ENCODE data around the gene MIS12. TPM values are rescaled to one million over a fixed set of nuclear protein-coding genes. Genes with fewer than 3 reads are reported as not detected.

The MIS12 gene
- total RNA-seq, 1 experiment from 2014 or later = 13.6 TPM

- no peaks in the 10 kb centered on the region for H3K27me3 Mint-ChIP-seq (ENCODE audit: unreplicated experiment)
- no peak overlapping the region for H3K4me3 Mint-ChIP-seq (ENCODE audit: low read depth, unreplicated experiment)
- no TSS peak for BruUV-seq (replicated peaks)
- CTCF ChIA-PET = no interaction called here
- no peaks in the 10 kb centered on the region for H3K9me3 Mint-ChIP-seq (ENCODE audit: low read depth, unreplicated experiment)
- intact Hi-C loops (cut with micrococcal nuclease; ENCODE audit: unreplicated experiment) = no loop called here
- no peak for DNase-seq
- H3K4me1 Mint-ChIP-seq (ENCODE audit: low read depth, unreplicated experiment) = peaks cover 7% of the 10 kb centered on the region
- peaks cover 39% of the 10 kb centered on the region for H3K36me3 Mint-ChIP-seq (ENCODE audit: insufficient read depth, unreplicated experiment)
- no peak overlapping the region for H3K27ac Mint-ChIP-seq (ENCODE audit: unreplicated experiment)
- no peak for TF ChIP-seq CTCF (IDR thresholded peaks at IDR 0.05; ENCODE audit: unreplicated experiment)
Observed at GRCh38 chr17:5472511-5472910, 13.9 kb upstream of the MIS12 start.

- Mint-ChIP-seq H3K4me3 (ENCODE audit: low read depth, unreplicated experiment) (no peak overlapping the region), H3K4me1 (ENCODE audit: low read depth, unreplicated experiment) (no peaks in the 10 kb centered on the region), H3K27ac (ENCODE audit: unreplicated experiment) (no peak overlapping the region), H3K36me3 (ENCODE audit: insufficient read depth, unreplicated experiment) (peaks cover 25% of the 10 kb centered on the region), H3K27me3 (ENCODE audit: unreplicated experiment) (no peaks in the 10 kb centered on the region), H3K9me3 (ENCODE audit: low read depth, unreplicated experiment) (no peaks in the 10 kb centered on the region)
- BruUV-seq (replicated peaks) = no TSS peak
- no peak for DNase-seq
- CTCF ChIA-PET = no interaction called here
- intact Hi-C loops (cut with micrococcal nuclease; ENCODE audit: unreplicated experiment) = no loop called here
- no peak for TF ChIP-seq CTCF (IDR thresholded peaks at IDR 0.05; ENCODE audit: unreplicated experiment)
Observed at GRCh38 chr17:5473906-5474305, 12.5 kb upstream of the MIS12 start.

- TF ChIP-seq CTCF (IDR thresholded peaks at IDR 0.05; ENCODE audit: unreplicated experiment) = no peak
- no peak overlapping the region for H3K4me3 Mint-ChIP-seq (ENCODE audit: low read depth, unreplicated experiment)
- H3K36me3 Mint-ChIP-seq (ENCODE audit: insufficient read depth, unreplicated experiment) = peaks cover 49% of the 10 kb centered on the region
- DNase-seq = no peak
- no TSS peak for BruUV-seq (replicated peaks)
- intact Hi-C loops (cut with micrococcal nuclease; ENCODE audit: unreplicated experiment) = no loop called here
- CTCF ChIA-PET = no interaction called here
- H3K4me1 Mint-ChIP-seq (ENCODE audit: low read depth, unreplicated experiment) = no peaks in the 10 kb centered on the region
- H3K9me3 Mint-ChIP-seq (ENCODE audit: low read depth, unreplicated experiment) = no peaks in the 10 kb centered on the region
- no peaks in the 10 kb centered on the region for H3K27me3 Mint-ChIP-seq (ENCODE audit: unreplicated experiment)
- H3K27ac Mint-ChIP-seq (ENCODE audit: unreplicated experiment) = no peak overlapping the region
Observed at GRCh38 chr17:5478992-5479391, 7.4 kb upstream of the MIS12 start.

- Mint-ChIP-seq H3K27ac (ENCODE audit: unreplicated experiment) (no peak overlapping the region), H3K9me3 (ENCODE audit: low read depth, unreplicated experiment) (no peaks in the 10 kb centered on the region), H3K27me3 (ENCODE audit: unreplicated experiment) (no peaks in the 10 kb centered on the region), H3K4me3 (ENCODE audit: low read depth, unreplicated experiment) (no peak overlapping the region), H3K36me3 (ENCODE audit: insufficient read depth, unreplicated experiment) (peaks cover 55% of the 10 kb centered on the region), H3K4me1 (ENCODE audit: low read depth, unreplicated experiment) (no peaks in the 10 kb centered on the region)
- intact Hi-C loops (cut with micrococcal nuclease; ENCODE audit: unreplicated experiment) = no loop called here
- CTCF ChIA-PET = no interaction called here
- TF ChIP-seq CTCF (IDR thresholded peaks at IDR 0.05; ENCODE audit: unreplicated experiment) = no peak
- DNase-seq = no peak
- no TSS peak for BruUV-seq (replicated peaks)
Observed at GRCh38 chr17:5480962-5481361, 5.4 kb upstream of the MIS12 start.

GRCh38 chr17:5481451-5481850 lies 4.9 kb upstream of the MIS12 start:
- no peaks in the 10 kb centered on the region for H3K9me3 Mint-ChIP-seq (ENCODE audit: low read depth, unreplicated experiment)
- H3K27me3 Mint-ChIP-seq (ENCODE audit: unreplicated experiment) = no peaks in the 10 kb centered on the region
- H3K4me3 Mint-ChIP-seq (ENCODE audit: low read depth, unreplicated experiment) = no peak overlapping the region
- DNase-seq = no peak
- intact Hi-C loops (cut with micrococcal nuclease; ENCODE audit: unreplicated experiment) = no loop called here
- no peak for TF ChIP-seq CTCF (IDR thresholded peaks at IDR 0.05; ENCODE audit: unreplicated experiment)
- no peaks in the 10 kb centered on the region for H3K4me1 Mint-ChIP-seq (ENCODE audit: low read depth, unreplicated experiment)
- CTCF ChIA-PET = no interaction called here
- no peak overlapping the region for H3K27ac Mint-ChIP-seq (ENCODE audit: unreplicated experiment)
- H3K36me3 Mint-ChIP-seq (ENCODE audit: insufficient read depth, unreplicated experiment) = peaks cover 55% of the 10 kb centered on the region
- BruUV-seq (replicated peaks) = no TSS peak

Measured in Calu3 (cell line).